ENCODE data around the gene OMA1. TPM values are rescaled to one million over a fixed set of nuclear protein-coding genes. Genes with fewer than 3 reads are reported as not detected.
A peak's percentile ranks its signal among the peaks of the same experiment; 100 is the strongest.

OMA1 gene
- 10 to 100 TPM; 12.4 to 28.5 (median 14.8) TPM for total RNA-seq
- polyA plus RNA-seq, result 10 to 100 TPM in 1 of 2 donors, 1 to 10 TPM in 1; 8.9 to 14.7 TPM

DNA sequence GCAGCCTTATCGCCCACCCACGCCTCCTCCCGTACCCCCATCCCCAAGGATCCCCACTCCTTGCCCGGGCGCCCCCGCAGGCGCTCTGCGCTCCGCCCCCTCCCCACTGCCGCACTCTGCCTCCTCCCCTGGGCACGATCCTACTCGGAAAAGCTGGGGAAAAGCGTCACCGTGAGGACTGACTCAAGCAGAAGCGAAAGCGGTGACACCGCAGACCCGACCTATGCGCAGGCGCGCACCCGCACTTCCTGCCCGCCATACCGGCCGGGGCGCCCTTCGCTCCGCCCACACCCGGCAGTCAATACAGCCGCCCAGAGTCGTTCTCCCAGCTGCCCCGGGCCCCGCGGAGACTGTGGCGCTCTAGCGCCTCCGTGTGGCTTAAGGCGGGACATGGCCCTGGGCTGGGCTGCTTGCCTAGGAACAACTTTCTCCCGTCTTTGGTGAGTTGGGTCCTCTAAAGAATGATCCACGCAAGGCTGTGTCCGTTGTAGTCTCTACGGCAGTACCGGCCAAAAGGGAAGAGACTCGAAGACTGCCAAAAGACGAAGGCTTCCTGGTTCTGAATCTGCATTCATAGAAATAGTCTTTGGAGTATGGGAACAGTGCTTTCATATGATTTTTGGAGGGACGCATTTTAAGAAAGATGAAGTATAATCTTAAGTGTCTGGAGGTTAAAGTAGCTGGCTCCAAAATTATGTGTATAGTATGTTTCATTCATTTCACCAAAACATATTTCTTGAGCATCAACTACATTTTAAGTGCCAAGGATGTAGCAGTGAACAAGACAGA lies at the start of gene OMA1:
TSS of gene OMA1 (minus strand) at position 207 of the 789 bp plus-strand sequence. CDS start 7,432 bp downstream, outside the sequence.
- Histone ChIP-seq H3K27ac (peak within 1 kb of the TSS; percentile 98 to 100 (median 100)), H3K9me3 (no peaks in the 10 kb centered on the region), H3K27me3 (no peaks in the 10 kb centered on the region), H3K4me3 (peak within 1 kb of the TSS; percentile 38 to 76 (median 64)), H3K36me3 (no peaks in the 10 kb centered on the region), H3K4me1 (peaks cover 15 to 23% (median 22%) of the 10 kb centered on the region in 3 donors)
- TF ChIP-seq, protein P1, sequence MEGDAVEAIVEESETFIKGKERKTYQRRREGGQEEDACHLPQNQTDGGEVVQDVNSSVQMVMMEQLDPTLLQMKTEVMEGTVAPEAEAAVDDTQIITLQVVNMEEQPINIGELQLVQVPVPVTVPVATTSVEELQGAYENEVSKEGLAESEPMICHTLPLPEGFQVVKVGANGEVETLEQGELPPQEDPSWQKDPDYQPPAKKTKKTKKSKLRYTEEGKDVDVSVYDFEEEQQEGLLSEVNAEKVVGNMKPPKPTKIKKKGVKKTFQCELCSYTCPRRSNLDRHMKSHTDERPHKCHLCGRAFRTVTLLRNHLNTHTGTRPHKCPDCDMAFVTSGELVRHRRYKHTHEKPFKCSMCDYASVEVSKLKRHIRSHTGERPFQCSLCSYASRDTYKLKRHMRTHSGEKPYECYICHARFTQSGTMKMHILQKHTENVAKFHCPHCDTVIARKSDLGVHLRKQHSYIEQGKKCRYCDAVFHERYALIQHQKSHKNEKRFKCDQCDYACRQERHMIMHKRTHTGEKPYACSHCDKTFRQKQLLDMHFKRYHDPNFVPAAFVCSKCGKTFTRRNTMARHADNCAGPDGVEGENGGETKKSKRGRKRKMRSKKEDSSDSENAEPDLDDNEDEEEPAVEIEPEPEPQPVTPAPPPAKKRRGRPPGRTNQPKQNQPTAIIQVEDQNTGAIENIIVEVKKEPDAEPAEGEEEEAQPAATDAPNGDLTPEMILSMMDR (IDR thresholded peaks at IDR 0.05), result peak; percentile 85 to 97 (median 96)
- WGBS, 2 donors, result 1% methylated on average over 43 to 46 of the region's 46 CpGs
- intact Hi-C loops (cut with DNase I), result no loop called here
- DNase-seq, result peak; percentile 97 to 99 (median 98)
- FAIRE-seq, result peak; percentile 68
- ATAC-seq, result peak; percentile 94 to 98 (median 98)

DNA sequence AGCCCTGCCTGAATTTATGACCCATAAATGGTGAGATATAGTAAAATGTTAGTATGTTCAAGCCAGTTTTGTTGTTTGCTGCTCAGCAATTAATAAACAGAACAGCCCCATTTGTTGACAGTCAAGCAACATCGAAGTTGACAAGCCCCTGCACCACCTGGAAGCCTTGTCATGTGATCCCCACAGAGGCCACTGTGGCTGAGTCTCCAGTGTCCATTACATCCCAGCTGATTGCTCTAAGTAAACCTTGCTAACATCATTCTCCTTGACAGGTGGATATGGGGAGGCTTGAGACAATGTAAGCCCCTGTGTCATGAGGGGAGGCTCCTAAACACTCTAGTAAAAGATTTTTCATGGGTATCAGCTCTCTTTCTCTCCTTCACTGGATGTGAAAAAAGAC lies 48.0 kb upstream of the OMA1 start:
- Histone ChIP-seq H3K36me3 (no peaks in the 10 kb centered on the region), H3K9me3 (no peaks in the 10 kb centered on the region), H3K4me1 (peaks cover 9 to 17% (median 12%) of the 10 kb centered on the region in 3 donors), H3K27me3 (no peaks in the 10 kb centered on the region), H3K27ac (no peak overlapping the region), H3K4me3 (no peak overlapping the region)
- DNase-seq (no peak), FAIRE-seq (no peak), ATAC-seq (no peak)
- intact Hi-C loops (cut with DNase I), result no loop called here
- TF ChIP-seq, protein P1 (IDR thresholded peaks at IDR 0.05), result no peak
- 56 to 66% methylated on average over 1 of the region's 1 CpG for WGBS, 2 donors

DNA sequence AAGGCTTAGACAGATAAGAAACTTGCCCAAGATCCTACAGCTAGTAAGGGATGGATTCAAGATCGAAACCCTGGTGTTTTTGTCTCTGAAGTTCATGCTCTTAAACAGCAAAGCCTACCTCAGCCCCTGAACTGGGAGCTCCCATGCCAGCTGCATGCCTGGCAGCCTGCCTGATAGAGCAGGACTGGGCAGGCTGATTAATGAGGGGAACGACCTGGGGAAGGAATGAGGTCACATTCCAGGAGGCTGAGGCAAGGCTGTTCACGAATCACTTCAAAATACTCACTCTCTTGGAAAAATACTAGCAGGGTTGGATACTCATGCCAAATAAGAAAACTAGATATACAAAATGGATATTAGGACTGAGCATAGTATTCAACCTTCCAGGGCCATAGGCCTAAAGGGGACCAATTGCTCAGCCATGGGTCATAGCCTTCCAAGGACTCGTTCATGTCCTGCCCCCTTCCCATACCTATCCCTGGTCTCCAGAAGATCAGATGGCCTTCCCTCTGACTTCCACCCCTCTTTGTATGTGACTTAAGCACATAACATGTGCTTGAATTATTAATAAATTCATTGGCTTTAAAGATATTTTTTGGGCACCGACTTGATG lies 46.1 kb upstream of the OMA1 start:
- ATAC-seq (peak; percentile 97 to 99 (median 98)), DNase-seq (peak; percentile 89 to 95 (median 92)), FAIRE-seq (no peak)
- H3K4me1 ChIP-seq, result peaks cover 9 to 17% (median 12%) of the 10 kb centered on the region in 3 donors
- no peaks in the 10 kb centered on the region for H3K9me3 ChIP-seq
- 25 to 28% methylated on average over 5 of the region's 5 CpGs for WGBS, 2 donors
- no peaks in the 10 kb centered on the region for H3K36me3 ChIP-seq
- TF ChIP-seq, protein P1 (IDR thresholded peaks at IDR 0.05), result no peak
- H3K4me3 ChIP-seq, result no peak overlapping the region
- intact Hi-C loops (cut with DNase I), result no loop called here
- H3K27ac ChIP-seq, result peak overlapping the region; percentile 51 to 83 (median 70)
- no peaks in the 10 kb centered on the region for H3K27me3 ChIP-seq

DNA sequence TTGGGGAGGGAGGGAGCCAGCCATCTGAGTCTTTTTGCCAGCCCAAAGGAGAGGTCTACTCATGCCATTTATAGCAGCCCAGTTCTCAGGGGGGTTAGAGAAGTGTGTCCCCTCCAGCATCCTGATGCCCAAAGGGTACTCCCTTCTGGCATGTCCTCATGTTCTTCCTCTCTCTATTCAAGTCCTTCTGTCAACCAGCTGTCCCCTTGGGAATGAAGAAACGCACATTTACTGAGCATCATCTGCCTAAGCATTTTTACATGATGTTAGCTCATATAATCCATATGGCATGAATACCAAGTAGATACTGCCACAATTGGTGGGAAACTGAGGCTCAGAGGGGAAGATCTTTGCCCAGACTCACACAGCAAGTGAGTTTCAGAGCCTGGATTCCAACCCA lies 45.3 kb upstream of the OMA1 start:
- Histone ChIP-seq H3K36me3 (no peaks in the 10 kb centered on the region), H3K4me1 (peaks cover 9 to 17% (median 12%) of the 10 kb centered on the region in 3 donors), H3K27me3 (no peaks in the 10 kb centered on the region), H3K9me3 (no peaks in the 10 kb centered on the region), H3K27ac (peak overlapping the region; percentile 51 to 83 (median 64)), H3K4me3 (no peak overlapping the region)
- ATAC-seq (no peak), FAIRE-seq (no peak), DNase-seq (no peak)
- TF ChIP-seq, protein P1 (IDR thresholded peaks at IDR 0.05), result no peak
- 82 to 92% methylated on average over 1 of the region's 1 CpG for WGBS, 2 donors
- intact Hi-C loops (cut with DNase I), result no loop called here
